ENCODE results near the gene CHRNA1.

The CHRNA1 gene

GRCh38 chr2:174759381-174760065 lies 4.7 kb downstream of the CHRNA1 start:
- no peak for DNase-seq

GRCh38 chr2:174756743-174757142 lies 7.5 kb downstream of the CHRNA1 start:
- DNase-seq, result no peak

GRCh38 chr2:174753038-174753633 lies 11.1 kb downstream of the CHRNA1 start:
- DNase-seq, result peak; percentile 38

GRCh38 chr2:174752403-174753037 lies 11.8 kb downstream of the CHRNA1 start:
- no peak for DNase-seq

- DNase-seq, result peak; percentile 13
These were observed 13.3 kb downstream of the CHRNA1 start for GRCh38 chr2:174750923-174751441.

- DNase-seq, result no peak
These were observed 14.5 kb downstream of the CHRNA1 start for GRCh38 chr2:174749793-174750192.

GRCh38 chr2:174748948-174749347 lies 15.3 kb downstream of the CHRNA1 start:
- peak; percentile 73 for DNase-seq

- DNase-seq, result no peak
These were observed 19.1 kb downstream of the CHRNA1 start for GRCh38 chr2:174745142-174745541.

GRCh38 chr2:174744111-174744510 lies 20.2 kb downstream of the CHRNA1 start:
- no peak for DNase-seq

GRCh38 chr2:174740721-174741120 lies 23.6 kb downstream of the CHRNA1 start:
- no peak for DNase-seq

- DNase-seq, result no peak
These were observed 25.4 kb downstream of the CHRNA1 start for GRCh38 chr2:174738841-174739240.

GRCh38 chr2:174731546-174731945 lies 32.7 kb downstream of the CHRNA1 start:
- DNase-seq, result no peak

GRCh38 chr2:174730698-174731018 lies 33.6 kb downstream of the CHRNA1 start:
- DNase-seq, result no peak

- DNase-seq, result peak; percentile 28
These were observed 34.2 kb downstream of the CHRNA1 start for GRCh38 chr2:174729797-174730697.

- DNase-seq, result no peak
These were observed 36.2 kb downstream of the CHRNA1 start for GRCh38 chr2:174728096-174728495.

- DNase-seq, result no peak
These were observed 38.1 kb downstream of the CHRNA1 start for GRCh38 chr2:174726212-174726611.

- no peak for DNase-seq
These were observed 41.2 kb downstream of the CHRNA1 start for GRCh38 chr2:174722942-174723592.

- DNase-seq, result no peak
These were observed 45.3 kb downstream of the CHRNA1 start for GRCh38 chr2:174719016-174719415.

- no peak for DNase-seq
These were observed 45.7 kb downstream of the CHRNA1 start for GRCh38 chr2:174718591-174718990.

GRCh38 chr2:174717916-174718315 lies 46.4 kb downstream of the CHRNA1 start:
- DNase-seq, result no peak

GRCh38 chr2:174717273-174717672 lies 47.0 kb downstream of the CHRNA1 start:
- DNase-seq, result peak; percentile 15

GRCh38 chr2:174716785-174717184 lies 47.5 kb downstream of the CHRNA1 start:
- DNase-seq, result no peak

- DNase-seq, result no peak
These were observed 50.6 kb downstream of the CHRNA1 start for GRCh38 chr2:174713686-174714085.
